ENCODE measurements around the gene ACOT12. TPM values are rescaled to one million over a fixed set of nuclear protein-coding genes. Genes with fewer than 3 reads are reported as not detected.

Gene ACOT12
- polyA plus RNA-seq, 1 donor (not counting 4 experiments of a cell fraction or from before 2014, with no cell fraction given): not detected

- H3K9ac ChIP-seq (ENCODE audit: control insufficient read depth, extremely low read depth, insufficient read depth, low read length): peak within 1 kb of the TSS; percentile 88
- dilution Hi-C loops (cut with MboI; ENCODE audit: extremely low pct_ligation_motif_present, low sequenced_read_pairs): no loop called here
- H3K4me2 ChIP-seq (ENCODE audit: control insufficient read depth, extremely low read depth, insufficient read depth, low read depth, low read length): peak within 1 kb of the TSS; percentile 89
- H3K9me1 ChIP-seq (ENCODE audit: control insufficient read depth, extremely low read depth, insufficient read depth, low read length): no peaks in the 10 kb centered on the region
- H2AFZ ChIP-seq (ENCODE audit: control insufficient read depth, low read length): peak within 1 kb of the TSS; percentile 83
- TF ChIP-seq EZH2 (IDR thresholded peaks at IDR 0.05; ENCODE audit: low read length) (no peak), CTCF (optimal IDR thresholded peaks at IDR 0.05 in 1 of 3, IDR thresholded peaks at IDR 0.05 in 1 of 3, conservative IDR thresholded peaks at IDR 0.05 in 1 of 3; ENCODE audit: extremely low read depth in 1 of 3, insufficient read depth in 2 of 3, low read length in 3 of 3) (peak in 2 of 3 experiments; percentile 40 to 43)
- peak within 1 kb of the TSS; percentile 74 for H3K27ac ChIP-seq (ENCODE audit: control insufficient read depth, insufficient read depth, low read length)
- H3K9me3 ChIP-seq (ENCODE audit: control insufficient read depth, low read depth, low read length): no peaks in the 10 kb centered on the region
- peaks cover 2 to 5% of the 10 kb centered on the region in 2 experiments for H3K36me3 ChIP-seq (ENCODE audit: control insufficient read depth in 2 of 2, extremely low read depth in 1 of 2, insufficient read depth in 2 of 2, low read length in 2 of 2)
- peak; percentile 57 for DNase-seq (ENCODE audit: low read depth, low spot score)
- H3K27me3 ChIP-seq (ENCODE audit: control insufficient read depth, extremely low read depth, insufficient read depth, low read length): no peaks in the 10 kb centered on the region
- peak within 1 kb of the TSS; percentile 79 to 94 (median 79) for H3K4me3 ChIP-seq (ENCODE audit: control insufficient read depth in 2 of 3, extremely low read depth in 1 of 3, insufficient read depth in 2 of 3, low read depth in 1 of 3, low read length in 3 of 3)
- FAIRE-seq: peak; percentile 62
- peaks cover 25% of the 10 kb centered on the region for H3K4me1 ChIP-seq (ENCODE audit: control insufficient read depth, extremely low read depth, insufficient read depth, low read length)
- no peaks in the 10 kb centered on the region for H4K20me1 ChIP-seq (ENCODE audit: control insufficient read depth, extremely low read depth, insufficient read depth, low read length)
- H3K79me2 ChIP-seq (ENCODE audit: control insufficient read depth, insufficient read depth, low read length): peaks cover 39% of the 10 kb centered on the region
Observed at GRCh38 chr5:81301271-81302015, 92.5 kb downstream of the ACOT12 start, which contains the start of gene ZCCHC9. ZCCHC9 (plus strand) TSS chr5:81301587; CDS start chr5:81304758, 3,171 bp downstream.

- H3K27me3 ChIP-seq (ENCODE audit: control insufficient read depth, extremely low read depth, insufficient read depth, low read length): no peaks in the 10 kb centered on the region
- H3K9me1 ChIP-seq (ENCODE audit: control insufficient read depth, extremely low read depth, insufficient read depth, low read length): no peaks in the 10 kb centered on the region
- no peak for DNase-seq (ENCODE audit: low read depth, low spot score)
- H3K9ac ChIP-seq (ENCODE audit: control insufficient read depth, extremely low read depth, insufficient read depth, low read length): peak overlapping the region; percentile 88
- H3K9me3 ChIP-seq (ENCODE audit: control insufficient read depth, low read depth, low read length): no peaks in the 10 kb centered on the region
- H2AFZ ChIP-seq (ENCODE audit: control insufficient read depth, low read length): peak overlapping the region; percentile 83
- no peaks in the 10 kb centered on the region for H4K20me1 ChIP-seq (ENCODE audit: control insufficient read depth, extremely low read depth, insufficient read depth, low read length)
- peaks cover 39% of the 10 kb centered on the region for H3K79me2 ChIP-seq (ENCODE audit: control insufficient read depth, insufficient read depth, low read length)
- no peak for TF ChIP-seq CTCF (optimal IDR thresholded peaks at IDR 0.05 in 1 of 3, IDR thresholded peaks at IDR 0.05 in 1 of 3, conservative IDR thresholded peaks at IDR 0.05 in 1 of 3; ENCODE audit: extremely low read depth in 1 of 3, insufficient read depth in 2 of 3, low read length in 3 of 3)
- no peak for TF ChIP-seq EZH2 (IDR thresholded peaks at IDR 0.05; ENCODE audit: low read length)
- H3K4me2 ChIP-seq (ENCODE audit: control insufficient read depth, extremely low read depth, insufficient read depth, low read depth, low read length): peak overlapping the region; percentile 89
- dilution Hi-C loops (cut with MboI; ENCODE audit: extremely low pct_ligation_motif_present, low sequenced_read_pairs): no loop called here
- H3K36me3 ChIP-seq (ENCODE audit: control insufficient read depth in 2 of 2, extremely low read depth in 1 of 2, insufficient read depth in 2 of 2, low read length in 2 of 2): peaks cover 2 to 5% of the 10 kb centered on the region in 2 experiments
- peak overlapping the region; percentile 79 to 94 (median 79) for H3K4me3 ChIP-seq (ENCODE audit: control insufficient read depth in 2 of 3, extremely low read depth in 1 of 3, insufficient read depth in 2 of 3, low read depth in 1 of 3, low read length in 3 of 3)
- peak overlapping the region; percentile 74 for H3K27ac ChIP-seq (ENCODE audit: control insufficient read depth, insufficient read depth, low read length)
- H3K4me1 ChIP-seq (ENCODE audit: control insufficient read depth, extremely low read depth, insufficient read depth, low read length): peaks cover 25% of the 10 kb centered on the region
- FAIRE-seq: no peak
Observed at GRCh38 chr5:81300921-81301270, 93.0 kb downstream of the ACOT12 start.

Measured in keratinocyte (primary cell).